Gastroesophageal sphincter (tissue), 4 donors: ENCODE measurements around the gene REEP2. TPM values are rescaled to one million over a fixed set of nuclear protein-coding genes. Genes with fewer than 3 reads are reported as not detected.
A peak's percentile ranks its signal among the peaks of the same experiment; 100 is the strongest.

Experiments
- ATAC-seq: fragments of 150-250 bp; one replicate; pipeline ENCODE4 v1.9.1; 2016; ENCODE audit warnings: mild to moderate bottlenecking, moderate library complexity
- H3K27ac ChIP-seq, 4 donors: fragments of 200-600 bp; sonication (generic) in 3 of 4; 1 replicate in 3 of 4; 2 replicates in 1 of 4; pipeline ENCODE4 v1.5.1; 2016 to 2019
- H3K27me3 ChIP-seq: fragments of 200-600 bp; sonication (generic); one replicate; pipeline ENCODE4 v1.5.1; 2019
- H3K36me3 ChIP-seq, 2 donors: fragments of 200-600 bp; sonication (generic); one replicate each; pipeline ENCODE4 v1.5.1; 2019; ENCODE audit warnings: control low read depth in 1 of 2
- H3K4me1 ChIP-seq, 3 donors: fragments of 200-600 bp; sonication (generic); 1 replicate in 2 of 3; 2 replicates in 1 of 3; pipeline ENCODE4 v1.5.1; 2016 to 2019; ENCODE audit warnings: control low read depth in 2 of 3
- H3K4me3 ChIP-seq, 2 donors: fragments of 200-600 bp; sonication (generic); one replicate each; pipeline ENCODE4 v1.5.1; 2019; ENCODE audit warnings: mild to moderate bottlenecking in 1 of 2, moderate library complexity in 1 of 2
- H3K9me3 ChIP-seq, 3 donors: fragments of 200-600 bp; sonication (generic); one replicate each; pipeline ENCODE4 v1.5.1; 2017 to 2019; ENCODE audit warnings: control low read depth in 2 of 3
- CTCF ChIP-seq, 4 experiments: fragments of 200-600 bp in 2 of 4; fragments of 450-650 bp in 2 of 4; sonication (generic) in 1 of 4; IDR thresholded peaks; one replicate each; pipeline ENCODE4 v1.5.1; 2017 to 2019; ENCODE audit warnings: antibody characterized with exemption in 4 of 4, mild to moderate bottlenecking in 2 of 4, moderate library complexity in 2 of 4
- EP300 ChIP-seq: sonication (generic); formaldehyde crosslinking; IDR thresholded peaks from one replicate; pipeline ENCODE4 v1.6.1; 2017; ENCODE audit warnings: antibody characterized with exemption, mild to moderate bottlenecking
- POLR2A ChIP-seq, 2 donors: fragments of 450-650 bp; IDR thresholded peaks; one replicate each; pipeline ENCODE4 v1.6.1; 2017; ENCODE audit warnings: antibody characterized with exemption in 2 of 2, mild to moderate bottlenecking in 2 of 2, moderate library complexity in 1 of 2
- POLR2AphosphoS5 ChIP-seq: sonication (generic); formaldehyde crosslinking; IDR thresholded peaks from one replicate; pipeline ENCODE4 v1.6.1; 2017; ENCODE audit warnings: antibody characterized with exemption
- WGBS, 2 donors: methylation state at CpG; one replicate each; pipeline ENCODE4 v1.1.5; 2018; ENCODE audit warnings: low coverage in 1 of 2; 5-methylcytosine and 5-hydroxymethylcytosine counted together
- total RNA-seq, 4 donors: library from RNA; depleted of rRNA; stranded (reverse); fragments of >200 nt; gene quantifications; one replicate each; pipeline ENCODE4 v1.1.0, GENCODE V29; 2016

Gene REEP2
- total RNA-seq, 4 donors from 2014 or later = 16.7 to 45.8 (median 26.3) TPM

- ATAC-seq = no peak
- H3K4me3 ChIP-seq = no peak overlapping the region
- H3K36me3 ChIP-seq = no peaks in the 10 kb centered on the region
- H3K27ac ChIP-seq = no peak overlapping the region
- no peak for TF ChIP-seq CTCF (IDR thresholded peaks at IDR 0.05)
- no peak for TF ChIP-seq EP300
- no peak for TF ChIP-seq POLR2AphosphoS5
- TF ChIP-seq POLR2A (IDR thresholded peaks at IDR 0.05) = no peak
- peaks cover 24% of the 10 kb centered on the region for H3K27me3 ChIP-seq
- peaks cover 0 to 25% (median 19%) of the 10 kb centered on the region in 3 donors for H3K4me1 ChIP-seq
- WGBS, 2 donors = 84 to 100% methylated on average over 1 to 4 of the region's 5 CpGs
- H3K9me3 ChIP-seq = no peaks in the 10 kb centered on the region
Observed at GRCh38 chr5:138488481-138488945, 49.7 kb downstream of the REEP2 start.

GRCh38 chr5:138489683-138490061 lies 50.8 kb downstream of the REEP2 start:
- Histone ChIP-seq H3K36me3 (no peaks in the 10 kb centered on the region), H3K9me3 (no peaks in the 10 kb centered on the region), H3K4me3 (no peak overlapping the region), H3K4me1 (peaks cover 0 to 29% (median 19%) of the 10 kb centered on the region in 3 donors), H3K27ac (no peak overlapping the region), H3K27me3 (peaks cover 24% of the 10 kb centered on the region)
- TF ChIP-seq POLR2A (IDR thresholded peaks at IDR 0.05) = no peak
- TF ChIP-seq CTCF (IDR thresholded peaks at IDR 0.05) = no peak
- TF ChIP-seq POLR2AphosphoS5 = peak; percentile 9
- no peak for TF ChIP-seq EP300
- ATAC-seq = no peak
- 95 to 100% methylated on average over 1 to 4 of the region's 5 CpGs for WGBS, 2 donors

GRCh38 chr5:138490648-138491283 lies 51.9 kb downstream of the REEP2 start:
- Histone ChIP-seq H3K27me3 (peaks cover 24% of the 10 kb centered on the region), H3K36me3 (no peaks in the 10 kb centered on the region), H3K4me1 (peaks cover 0 to 29% (median 19%) of the 10 kb centered on the region in 3 donors), H3K9me3 (no peaks in the 10 kb centered on the region), H3K4me3 (no peak overlapping the region), H3K27ac (no peak overlapping the region)
- WGBS, 2 donors = 89 to 90% methylated on average over 2 to 7 of the region's 12 CpGs
- no peak for ATAC-seq
- TF ChIP-seq POLR2A (IDR thresholded peaks at IDR 0.05) (no peak), EP300 (no peak)

GRCh38 chr5:138491284-138491648 lies 52.4 kb downstream of the REEP2 start:
- no peaks in the 10 kb centered on the region for H3K9me3 ChIP-seq
- no peak for ATAC-seq
- peaks cover 24% of the 10 kb centered on the region for H3K27me3 ChIP-seq
- H3K27ac ChIP-seq = peak overlapping the region in 2 of 4 donors; percentile 75 to 81
- peaks cover 0 to 29% (median 19%) of the 10 kb centered on the region in 3 donors for H3K4me1 ChIP-seq
- WGBS, 2 donors = 68% methylated on average over 3 of the region's 11 CpGs; no CpG with 5 or more reads in 1 of the 2 donors
- H3K36me3 ChIP-seq = no peaks in the 10 kb centered on the region
- H3K4me3 ChIP-seq = peak overlapping the region; percentile 47 to 62
- TF ChIP-seq CTCF (IDR thresholded peaks at IDR 0.05) = no peak
- TF ChIP-seq EP300 = no peak
- no peak for TF ChIP-seq POLR2AphosphoS5
- no peak for TF ChIP-seq POLR2A (IDR thresholded peaks at IDR 0.05)

GRCh38 chr5:138491669-138492559 lies 53.1 kb downstream of the REEP2 start:
- H3K27ac ChIP-seq = peak overlapping the region in 3 of 4 donors; percentile 74 to 81 (median 75)
- TF ChIP-seq POLR2AphosphoS5 (peak; percentile 36), CTCF (IDR thresholded peaks at IDR 0.05) (peak in 1 of 4 experiments; percentile 7), POLR2A (IDR thresholded peaks at IDR 0.05) (peak; percentile 45 to 57), EP300 (no peak)
- ATAC-seq = peak; percentile 99

More at GRCh38 chr5:138491669-138492559, 53.1 kb downstream of the REEP2 start:
- Histone ChIP-seq H3K4me3 (peak overlapping the region; percentile 47 to 62), H3K4me1 (peaks cover 0 to 29% (median 19%) of the 10 kb centered on the region in 3 donors), H3K27me3 (peaks cover 24% of the 10 kb centered on the region), H3K9me3 (no peaks in the 10 kb centered on the region), H3K36me3 (no peaks in the 10 kb centered on the region)
- WGBS, 2 donors = no CpG with 5 or more reads among the region's 93 CpGs
